H1 (cell line): ENCODE measurements around the gene ANKDD1A. TPM values are rescaled to one million over a fixed set of nuclear protein-coding genes. Genes with fewer than 3 reads are reported as not detected.

Experiments
- CHD1 ChIP-seq: IDR thresholded peaks from 2 replicates; pipeline ENCODE4 v1.6.1; 2012; ENCODE audit warnings: low read depth, low read length, improper control_type of control experiment
- CREB1 ChIP-seq: IDR thresholded peaks from 2 replicates; pipeline ENCODE4 v1.6.1; 2012; ENCODE audit warnings: inconsistent platforms
- E2F6 ChIP-seq: IDR thresholded peaks from 2 replicates; pipeline ENCODE4 v1.6.1; 2012; ENCODE audit warnings: inconsistent platforms
- EGR1 ChIP-seq: IDR thresholded peaks from 2 replicates; pipeline ENCODE4 v1.6.1; 2011; ENCODE audit warnings: low read depth, low read length, borderline replicate concordance
- MAFK ChIP-seq: IDR thresholded peaks from 2 replicates; pipeline ENCODE4 v1.6.1; 2012; ENCODE audit warnings: low read depth, mild to moderate bottlenecking, improper control_type of control experiment, low read length
- MAX ChIP-seq: IDR thresholded peaks from 2 replicates; pipeline ENCODE4 v1.6.1; 2012; ENCODE audit warnings: inconsistent platforms
- polyA plus RNA-seq, 7 experiments: library from polyadenylated mRNA; depleted of rRNA in 3 of 7; stranded (reverse) in 5 of 7; unstranded in 2 of 7; fragments of >200 nt in 5 of 7; fragments of 200-250 nt in 2 of 7; gene quantifications; 1 replicate in 5 of 7; 2 replicates in 1 of 7; 4 replicates in 1 of 7; pipeline versions ENCODE4 v1.2.1 to v1.2.3, GENCODE V29; 2011 to 2013; ENCODE audit warnings: missing spikeins in 2 of 7, mixed read lengths in 2 of 7
- total RNA-seq: library from RNA; stranded (reverse); fragmentation: NEBNext Ultra II Directional; extraction: Animal tissue kit (Norgen Biotek cat#: 25700); gene quantifications from 2 replicates; pipeline ENCODE4 v1.2.1, GENCODE V29; 2021

ANKDD1A gene
- total and polyA plus RNA-seq, 2 of the 8 experiments (the other 6 are each of a cell fraction or from before 2014, with no cell fraction given): 4.1 to 5.0 TPM

- TF ChIP-seq EGR1 (no peak), MAX (no peak), E2F6 (no peak), MAFK (no peak), CREB1 (no peak), CHD1 (no peak)
These were observed 18.8 kb upstream of the ANKDD1A start (continued) for GRCh38 chr15:64892847-64893403.
